ENCODE results near the gene ARL14. TPM values are rescaled to one million over a fixed set of nuclear protein-coding genes. Genes with fewer than 3 reads are reported as not detected.
A peak's percentile ranks its signal among the peaks of the same experiment; 100 is the strongest.

ARL14 gene
- total RNA-seq, 1 experiment from 2014 or later: 104 TPM

- DNase-seq: no peak
- H3K27ac Mint-ChIP-seq (ENCODE audit: unreplicated experiment): peak overlapping the region; percentile 15
- H3K36me3 Mint-ChIP-seq (ENCODE audit: insufficient read depth, unreplicated experiment): peaks cover 14% of the 10 kb centered on the region
- TF ChIP-seq CTCF (IDR thresholded peaks at IDR 0.05; ENCODE audit: unreplicated experiment): no peak
- no peaks in the 10 kb centered on the region for H3K9me3 Mint-ChIP-seq (ENCODE audit: low read depth, unreplicated experiment)
- peaks cover 48% of the 10 kb centered on the region for H3K4me1 Mint-ChIP-seq (ENCODE audit: low read depth, unreplicated experiment)
- H3K27me3 Mint-ChIP-seq (ENCODE audit: unreplicated experiment): no peaks in the 10 kb centered on the region
- H3K4me3 Mint-ChIP-seq (ENCODE audit: low read depth, unreplicated experiment): no peak overlapping the region
- intact Hi-C loops (cut with micrococcal nuclease; ENCODE audit: unreplicated experiment): loop anchor here (10.0 kb wide), 1 partner anchor 410 kb away; no protein-coding TSS in a partner anchor
- CTCF ChIA-PET: no interaction called here
- BruUV-seq (replicated peaks): no TSS peak
These were observed 7.4 kb downstream of the ARL14 start for GRCh38 chr3:160684368-160684740.

- CTCF ChIA-PET: interaction anchor here (0.6 to 1.0 kb wide), 2 partner anchors 37 to 260 kb away, joined by 3 read pairs; no protein-coding TSS in a partner anchor
- no TSS peak for BruUV-seq (replicated peaks)
- no peak for DNase-seq
- Mint-ChIP-seq H3K9me3 (ENCODE audit: low read depth, unreplicated experiment) (no peaks in the 10 kb centered on the region), H3K27me3 (ENCODE audit: unreplicated experiment) (no peaks in the 10 kb centered on the region), H3K4me1 (ENCODE audit: low read depth, unreplicated experiment) (peaks cover 41% of the 10 kb centered on the region), H3K36me3 (ENCODE audit: insufficient read depth, unreplicated experiment) (peaks cover 5% of the 10 kb centered on the region), H3K27ac (ENCODE audit: unreplicated experiment) (peak overlapping the region; percentile 15), H3K4me3 (ENCODE audit: low read depth, unreplicated experiment) (no peak overlapping the region)
- intact Hi-C loops (cut with micrococcal nuclease; ENCODE audit: unreplicated experiment): loop anchor here (5.0 to 10.0 kb wide), 3 partner anchors 33 to 737 kb away; no protein-coding TSS in a partner anchor
- TF ChIP-seq CTCF (IDR thresholded peaks at IDR 0.05; ENCODE audit: unreplicated experiment): peak; percentile 72
These were observed 8.3 kb downstream of the ARL14 start for GRCh38 chr3:160685144-160685766.

GRCh38 chr3:160686955-160687535 lies 10.1 kb downstream of the ARL14 start:
- DNase-seq: no peak
- peaks cover 29% of the 10 kb centered on the region for H3K4me1 Mint-ChIP-seq (ENCODE audit: low read depth, unreplicated experiment)
- H3K27me3 Mint-ChIP-seq (ENCODE audit: unreplicated experiment): no peaks in the 10 kb centered on the region
- no TSS peak for BruUV-seq (replicated peaks)
- no peak overlapping the region for H3K27ac Mint-ChIP-seq (ENCODE audit: unreplicated experiment)
- H3K36me3 Mint-ChIP-seq (ENCODE audit: insufficient read depth, unreplicated experiment): no peaks in the 10 kb centered on the region
- intact Hi-C loops (cut with micrococcal nuclease; ENCODE audit: unreplicated experiment): loop anchor here (1.0 to 10.0 kb wide), 4 partner anchors 35 to 735 kb away; no protein-coding TSS in a partner anchor
- TF ChIP-seq CTCF (IDR thresholded peaks at IDR 0.05; ENCODE audit: unreplicated experiment): peak; percentile 76
- no peaks in the 10 kb centered on the region for H3K9me3 Mint-ChIP-seq (ENCODE audit: low read depth, unreplicated experiment)
- no peak overlapping the region for H3K4me3 Mint-ChIP-seq (ENCODE audit: low read depth, unreplicated experiment)
- CTCF ChIA-PET: interaction anchor here (0.7 to 1.0 kb wide), 4 partner anchors 8 to 260 kb away, joined by 3 to 4 read pairs (median 3); partner anchors contain the start of gene ARL14

GRCh38 chr3:160691151-160691550 lies 14.2 kb downstream of the ARL14 start:
- Mint-ChIP-seq H3K4me1 (ENCODE audit: low read depth, unreplicated experiment) (no peaks in the 10 kb centered on the region), H3K4me3 (ENCODE audit: low read depth, unreplicated experiment) (no peak overlapping the region), H3K27me3 (ENCODE audit: unreplicated experiment) (no peaks in the 10 kb centered on the region), H3K27ac (ENCODE audit: unreplicated experiment) (no peak overlapping the region), H3K9me3 (ENCODE audit: low read depth, unreplicated experiment) (no peaks in the 10 kb centered on the region), H3K36me3 (ENCODE audit: insufficient read depth, unreplicated experiment) (no peaks in the 10 kb centered on the region)
- BruUV-seq (replicated peaks): no TSS peak
- intact Hi-C loops (cut with micrococcal nuclease; ENCODE audit: unreplicated experiment): no loop called here
- CTCF ChIA-PET: no interaction called here
- no peak for TF ChIP-seq CTCF (IDR thresholded peaks at IDR 0.05; ENCODE audit: unreplicated experiment)
- no peak for DNase-seq
